ENCODE results near the gene WDFY3.

- TF ChIP-seq, protein P1, sequence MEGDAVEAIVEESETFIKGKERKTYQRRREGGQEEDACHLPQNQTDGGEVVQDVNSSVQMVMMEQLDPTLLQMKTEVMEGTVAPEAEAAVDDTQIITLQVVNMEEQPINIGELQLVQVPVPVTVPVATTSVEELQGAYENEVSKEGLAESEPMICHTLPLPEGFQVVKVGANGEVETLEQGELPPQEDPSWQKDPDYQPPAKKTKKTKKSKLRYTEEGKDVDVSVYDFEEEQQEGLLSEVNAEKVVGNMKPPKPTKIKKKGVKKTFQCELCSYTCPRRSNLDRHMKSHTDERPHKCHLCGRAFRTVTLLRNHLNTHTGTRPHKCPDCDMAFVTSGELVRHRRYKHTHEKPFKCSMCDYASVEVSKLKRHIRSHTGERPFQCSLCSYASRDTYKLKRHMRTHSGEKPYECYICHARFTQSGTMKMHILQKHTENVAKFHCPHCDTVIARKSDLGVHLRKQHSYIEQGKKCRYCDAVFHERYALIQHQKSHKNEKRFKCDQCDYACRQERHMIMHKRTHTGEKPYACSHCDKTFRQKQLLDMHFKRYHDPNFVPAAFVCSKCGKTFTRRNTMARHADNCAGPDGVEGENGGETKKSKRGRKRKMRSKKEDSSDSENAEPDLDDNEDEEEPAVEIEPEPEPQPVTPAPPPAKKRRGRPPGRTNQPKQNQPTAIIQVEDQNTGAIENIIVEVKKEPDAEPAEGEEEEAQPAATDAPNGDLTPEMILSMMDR (conservative IDR thresholded peaks at IDR 0.05; ENCODE audit: low read depth, low read length): no peak
- TF ChIP-seq USF2 (IDR thresholded peaks at IDR 0.05; ENCODE audit: low read depth, low read length): no peak
- TF ChIP-seq RAD21 (IDR thresholded peaks at IDR 0.05; ENCODE audit: low read length): no peak
- TF ChIP-seq BHLHE40 (IDR thresholded peaks at IDR 0.05; ENCODE audit: low read depth, low read length): no peak
- TF ChIP-seq MXI1 (IDR thresholded peaks at IDR 0.05; ENCODE audit: borderline replicate concordance, low read depth, low read length): no peak
- no peak for TF ChIP-seq POLR2A (IDR thresholded peaks at IDR 0.05; ENCODE audit: low read depth, low read length)
- no peak for TF ChIP-seq CEBPB (IDR thresholded peaks at IDR 0.05; ENCODE audit: low read depth, low read length)
Measured at GRCh38 chr4:84914686-84915395, 51.6 kb downstream of the WDFY3 start.
